Measurements from ENCODE around the gene AFMID. TPM values are rescaled to one million over a fixed set of nuclear protein-coding genes. Genes with fewer than 3 reads are reported as not detected.

Gene AFMID
- total and polyA plus RNA-seq, 7 donors = 7.4 to 20.8 (median 9.3) TPM

GRCh38 chr17:78202666-78203065 lies 15.5 kb downstream of the AFMID start:
- no peak overlapping the region for H3K4me3 ChIP-seq
- no peak for TF ChIP-seq CTCF (IDR thresholded peaks at IDR 0.05)
- no peaks in the 10 kb centered on the region for H3K27me3 ChIP-seq (ENCODE audit: insufficient read depth in 3 of 3, low read length in 2 of 3)
- H3K9me3 ChIP-seq = no peaks in the 10 kb centered on the region
- no peak for DNase-seq
- intact Hi-C loops (cut with DNase I) = no loop called here
- peaks cover 0 to 4% of the 10 kb centered on the region in 2 donors for H3K36me3 ChIP-seq (ENCODE audit: insufficient read depth in 1 of 2, low read depth in 1 of 2)
- 89 to 96% (median 90%) methylated on average over 8 of the region's 8 CpGs for WGBS, 3 donors
- no peaks in the 10 kb centered on the region for H3K4me1 ChIP-seq
- no peak for ATAC-seq
- H3K27ac ChIP-seq = no peak overlapping the region

DNA sequence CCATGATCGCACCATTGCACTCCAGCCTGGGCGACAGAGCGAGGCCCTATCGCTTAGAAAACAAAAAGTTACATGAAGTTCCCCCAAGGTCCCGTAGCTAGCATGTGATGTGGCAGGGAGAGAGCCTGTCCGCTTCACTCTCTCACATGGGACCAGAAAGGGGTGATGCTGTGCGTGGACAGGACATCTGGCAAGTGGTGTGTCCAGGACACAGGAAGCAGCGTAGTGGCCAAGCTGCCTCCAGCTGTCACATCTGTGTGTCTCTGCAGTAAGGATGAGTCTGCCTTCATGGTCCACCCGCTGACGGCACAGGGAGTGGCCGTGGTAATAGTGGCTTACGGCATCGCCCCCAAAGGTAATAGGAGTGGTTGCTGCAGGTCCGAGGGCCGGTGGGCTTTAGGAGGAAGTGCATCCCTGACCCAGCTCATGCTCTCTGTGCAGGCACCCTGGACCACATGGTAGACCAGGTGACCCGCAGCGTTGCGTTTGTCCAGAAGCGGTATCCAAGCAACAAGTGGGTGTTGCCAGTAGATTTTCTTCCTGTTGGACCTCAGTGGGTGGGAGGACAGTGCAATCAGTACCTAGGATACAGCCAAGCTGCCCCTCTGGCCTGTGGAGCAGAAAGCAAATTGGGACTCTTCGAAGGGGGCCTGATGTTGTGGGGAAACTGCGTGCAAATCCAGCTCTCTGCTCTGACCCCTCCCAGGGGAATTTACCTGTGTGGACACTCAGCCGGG lies 17.4 kb downstream of the AFMID start:
- Histone ChIP-seq H3K9me3 (no peaks in the 10 kb centered on the region), H3K27ac (no peak overlapping the region), H3K27me3 (ENCODE audit: insufficient read depth in 3 of 3, low read length in 2 of 3) (no peaks in the 10 kb centered on the region), H3K4me1 (no peaks in the 10 kb centered on the region), H3K4me3 (no peak overlapping the region), H3K36me3 (ENCODE audit: insufficient read depth in 1 of 2, low read depth in 1 of 2) (no peaks in the 10 kb centered on the region)
- no peak for ATAC-seq
- no peak for DNase-seq
- 87 to 91% (median 89%) methylated on average over 22 of the region's 22 CpGs for WGBS, 3 donors
- no peak for TF ChIP-seq CTCF (IDR thresholded peaks at IDR 0.05)
- intact Hi-C loops (cut with DNase I) = no loop called here

DNA sequence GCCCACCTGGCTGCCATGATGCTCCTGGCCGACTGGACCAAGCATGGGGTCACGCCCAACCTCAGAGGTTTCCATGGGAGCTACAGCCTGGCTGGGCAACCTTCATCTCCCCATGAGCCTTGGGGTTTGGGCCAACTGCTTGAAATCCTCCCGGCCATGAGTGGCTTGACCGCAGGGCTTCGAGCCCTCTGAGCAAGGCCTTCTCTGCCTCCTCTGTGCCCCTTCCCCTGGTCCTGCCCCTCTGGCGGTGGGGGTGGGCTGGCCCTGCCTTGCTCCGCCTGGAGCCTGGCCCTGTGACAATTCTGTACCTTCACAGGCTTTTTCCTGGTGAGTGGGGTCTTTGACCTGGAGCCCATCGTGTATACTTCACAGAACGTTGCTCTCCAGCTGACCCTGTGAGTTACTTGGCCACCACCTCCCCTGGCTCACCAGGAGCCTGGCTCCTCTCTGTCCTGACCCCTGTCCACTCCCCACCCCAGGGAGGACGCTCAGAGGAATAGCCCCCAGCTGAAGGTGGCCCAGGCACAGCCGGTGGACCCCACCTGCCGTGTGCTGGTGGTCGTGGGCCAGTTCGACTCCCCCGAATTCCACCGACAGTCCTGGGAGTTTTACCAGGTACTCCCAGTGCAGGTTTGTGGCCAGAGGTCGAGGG lies 18.1 kb downstream of the AFMID start:
- Histone ChIP-seq H3K4me3 (no peak overlapping the region), H3K4me1 (no peaks in the 10 kb centered on the region), H3K36me3 (ENCODE audit: insufficient read depth in 1 of 2, low read depth in 1 of 2) (no peaks in the 10 kb centered on the region), H3K27me3 (ENCODE audit: insufficient read depth in 3 of 3, low read length in 2 of 3) (no peaks in the 10 kb centered on the region), H3K9me3 (no peaks in the 10 kb centered on the region), H3K27ac (no peak overlapping the region)
- no peak for DNase-seq
- intact Hi-C loops (cut with DNase I) = no loop called here
- WGBS, 3 donors = 83 to 90% (median 86%) methylated on average over 17 of the region's 17 CpGs
- ATAC-seq = no peak
- TF ChIP-seq CTCF (IDR thresholded peaks at IDR 0.05) = no peak

DNA sequence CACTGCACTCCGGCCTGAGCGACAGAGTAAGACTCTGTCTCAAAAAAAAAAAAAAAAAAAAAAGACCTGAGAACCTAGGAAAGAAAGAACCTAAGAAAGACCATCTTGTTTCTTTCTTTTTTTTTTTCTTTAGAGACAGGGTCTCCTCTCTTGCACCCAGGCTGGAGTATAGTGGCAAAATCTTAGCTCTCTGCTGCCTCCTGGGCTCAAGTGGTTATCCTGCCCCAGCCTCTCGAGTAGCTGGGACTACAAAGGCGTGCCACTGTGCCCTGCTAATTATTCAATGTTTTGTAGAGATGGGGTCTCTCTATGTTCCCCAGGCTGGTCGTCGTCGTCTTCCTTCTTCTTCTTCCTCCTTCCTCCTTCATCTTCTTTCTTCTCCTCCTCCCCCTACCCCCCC lies 19.1 kb downstream of the AFMID start:
- Histone ChIP-seq H3K36me3 (ENCODE audit: insufficient read depth in 1 of 2, low read depth in 1 of 2) (no peaks in the 10 kb centered on the region), H3K9me3 (no peaks in the 10 kb centered on the region), H3K27me3 (ENCODE audit: insufficient read depth in 3 of 3, low read length in 2 of 3) (no peaks in the 10 kb centered on the region), H3K27ac (no peak overlapping the region), H3K4me3 (no peak overlapping the region), H3K4me1 (no peaks in the 10 kb centered on the region)
- intact Hi-C loops (cut with DNase I) = no loop called here
- WGBS, 3 donors = 68 to 83% (median 77%) methylated on average over 7 of the region's 7 CpGs
- DNase-seq (no peak), ATAC-seq (no peak)
- no peak for TF ChIP-seq CTCF (IDR thresholded peaks at IDR 0.05)

All from psoas muscle (tissue), 8 donors.